HepG2 (cell line): Measurements from ENCODE around the gene CCDC7.

Experiments used
- HDAC6 ChIP-seq: fragments of 200-600 bp; sonication (generic); IDR thresholded peaks from 2 replicates; pipeline ENCODE4 v1.7.0; 2017; ENCODE audit warnings: mild to moderate bottlenecking, antibody characterized with exemption, low read length, low read depth
- ZNF382 ChIP-seq: sonication (generic); formaldehyde crosslinking; IDR thresholded peaks from 2 replicates; pipeline ENCODE4 v1.5.0; 2020; ENCODE audit warnings: missing genetic modification reagents, mild to moderate bottlenecking, borderline replicate concordance

GRCh38 chr10:32489158-32489557 lies 43.2 kb downstream of the CCDC7 start:
- TF ChIP-seq ZNF382 (CRISPR knock-in tag) (no peak), HDAC6 (no peak)
